RWPE2 (cell line): Measurements from ENCODE around the gene GLP1R.
"Not testable (repeated sequence)": the region's sequence is repeated elsewhere in the genome, so short reads cannot be mapped to it uniquely, and the experiment has no call there.

Source experiments
- ATAC-seq: fragments of 200-7000 bp; cut with Tn5 transposase; 3 replicates; pipeline ENCODE4 v1.9.1; 2021; ENCODE audit warnings: low read depth
- DNase-seq: peaks from one replicate; pipeline ENCODE4 v3.0.0-alpha.2; 2020; ENCODE audit warnings: low spot score
- H3K27ac ChIP-seq: fragments of 450-650 bp; 2 replicates; pipeline ENCODE4 v1.5.1; 2017; ENCODE audit warnings: mild to moderate bottlenecking; ENCODE audit not compliant: poor library complexity, severe bottlenecking
- H3K27me3 ChIP-seq: fragments of 250-450 bp; sonication (Bioruptor Pico); 2 replicates; pipeline ENCODE4 v1.5.1; 2021; ENCODE audit warnings: mild to moderate bottlenecking, moderate library complexity; ENCODE audit not compliant: insufficient read depth, poor library complexity, severe bottlenecking
- H3K36me3 ChIP-seq: fragments of 250-450 bp; sonication (Bioruptor Pico); 2 replicates; pipeline ENCODE4 v1.5.1; 2020; ENCODE audit warnings: low read depth, mild to moderate bottlenecking, moderate library complexity
- H3K4me1 ChIP-seq: fragments of 250-450 bp; sonication (Bioruptor Pico); 2 replicates; pipeline ENCODE4 v1.5.1; 2021; ENCODE audit warnings: mild to moderate bottlenecking, moderate library complexity; ENCODE audit not compliant: insufficient read depth, poor library complexity, severe bottlenecking
- H3K4me3 ChIP-seq: fragments of 250-450 bp; sonication (Bioruptor Pico); 2 replicates; pipeline ENCODE4 v1.5.1; 2021; ENCODE audit warnings: mild to moderate bottlenecking, moderate library complexity; ENCODE audit not compliant: severe bottlenecking
- H3K9me3 ChIP-seq: fragments of 250-450 bp; sonication (Bioruptor Pico); 2 replicates; pipeline ENCODE4 v1.5.1; 2021; ENCODE audit warnings: mild to moderate bottlenecking, moderate library complexity; ENCODE audit not compliant: severe bottlenecking
- TF ChIP-seq, protein P1 (sequence below): fragments of 450-650 bp; IDR thresholded peaks from one replicate; pipeline ENCODE4 v1.5.1; 2017; ENCODE audit warnings: mild to moderate bottlenecking, moderate library complexity; ENCODE audit not compliant: poor library complexity, severe bottlenecking

The GLP1R gene

GRCh38 chr6:39124114-39124513 lies 75.5 kb downstream of the GLP1R start:
- ATAC-seq (no peak), DNase-seq (no peak)
- H3K4me3 ChIP-seq: no peak overlapping the region
- no peaks in the 10 kb centered on the region for H3K36me3 ChIP-seq
- H3K27ac ChIP-seq: no peak overlapping the region
- TF ChIP-seq, protein P1, sequence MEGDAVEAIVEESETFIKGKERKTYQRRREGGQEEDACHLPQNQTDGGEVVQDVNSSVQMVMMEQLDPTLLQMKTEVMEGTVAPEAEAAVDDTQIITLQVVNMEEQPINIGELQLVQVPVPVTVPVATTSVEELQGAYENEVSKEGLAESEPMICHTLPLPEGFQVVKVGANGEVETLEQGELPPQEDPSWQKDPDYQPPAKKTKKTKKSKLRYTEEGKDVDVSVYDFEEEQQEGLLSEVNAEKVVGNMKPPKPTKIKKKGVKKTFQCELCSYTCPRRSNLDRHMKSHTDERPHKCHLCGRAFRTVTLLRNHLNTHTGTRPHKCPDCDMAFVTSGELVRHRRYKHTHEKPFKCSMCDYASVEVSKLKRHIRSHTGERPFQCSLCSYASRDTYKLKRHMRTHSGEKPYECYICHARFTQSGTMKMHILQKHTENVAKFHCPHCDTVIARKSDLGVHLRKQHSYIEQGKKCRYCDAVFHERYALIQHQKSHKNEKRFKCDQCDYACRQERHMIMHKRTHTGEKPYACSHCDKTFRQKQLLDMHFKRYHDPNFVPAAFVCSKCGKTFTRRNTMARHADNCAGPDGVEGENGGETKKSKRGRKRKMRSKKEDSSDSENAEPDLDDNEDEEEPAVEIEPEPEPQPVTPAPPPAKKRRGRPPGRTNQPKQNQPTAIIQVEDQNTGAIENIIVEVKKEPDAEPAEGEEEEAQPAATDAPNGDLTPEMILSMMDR: no peak
- no peaks in the 10 kb centered on the region for H3K27me3 ChIP-seq
- H3K4me1 ChIP-seq: no peaks in the 10 kb centered on the region
- H3K9me3 ChIP-seq: no peaks in the 10 kb centered on the region

DNA sequence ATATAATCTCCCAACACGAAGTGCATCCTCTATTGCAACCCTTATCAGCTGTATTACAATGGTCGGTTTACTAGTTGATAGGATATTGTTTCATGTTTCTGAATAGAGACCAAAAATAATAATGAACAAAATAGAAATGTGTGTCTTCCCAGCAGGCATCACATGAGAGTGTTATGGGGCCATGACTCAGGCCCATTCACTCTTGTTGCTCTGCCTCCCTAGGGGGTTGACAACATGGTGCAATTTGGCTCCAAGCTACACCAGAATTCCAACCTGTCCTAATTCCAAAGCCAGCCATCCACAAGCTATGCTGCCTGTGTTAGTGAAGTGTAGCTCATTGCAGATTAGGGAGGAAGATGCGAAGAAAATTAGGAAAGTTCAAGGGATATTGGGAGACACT lies 79.5 kb downstream of the GLP1R start:
- H3K27ac ChIP-seq: no peak overlapping the region
- no peaks in the 10 kb centered on the region for H3K36me3 ChIP-seq
- no peak overlapping the region for H3K4me3 ChIP-seq
- H3K4me1 ChIP-seq: no peaks in the 10 kb centered on the region
- H3K27me3 ChIP-seq: no peaks in the 10 kb centered on the region
- DNase-seq (no peak), ATAC-seq (no peak)
- TF ChIP-seq, protein P1: no peak
- no peaks in the 10 kb centered on the region for H3K9me3 ChIP-seq

DNA sequence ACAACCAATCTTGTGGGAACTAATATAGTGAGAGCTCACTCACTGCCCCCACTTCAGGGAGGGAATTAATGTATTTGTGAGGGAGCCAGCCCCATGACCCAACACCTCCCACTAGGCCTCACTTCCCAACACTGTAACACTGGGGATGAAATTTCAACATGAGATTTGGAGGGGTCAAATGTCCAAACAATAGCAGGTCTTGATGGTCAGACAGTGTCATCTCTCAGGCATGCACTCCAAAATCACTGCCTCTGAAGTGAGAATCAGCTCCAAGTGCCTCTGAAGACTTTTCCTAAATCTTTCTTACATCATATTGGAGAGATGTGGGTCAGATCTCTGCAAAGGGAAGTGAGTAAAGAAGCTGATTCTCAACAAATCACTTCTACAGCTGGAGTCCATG lies 80.3 kb downstream of the GLP1R start:
- no peaks in the 10 kb centered on the region for H3K27me3 ChIP-seq
- TF ChIP-seq, protein P1: no peak
- H3K9me3 ChIP-seq: no peaks in the 10 kb centered on the region
- DNase-seq (no peak), ATAC-seq (no peak)
- H3K4me1 ChIP-seq: no peaks in the 10 kb centered on the region
- H3K36me3 ChIP-seq: no peaks in the 10 kb centered on the region
- no peak overlapping the region for H3K27ac ChIP-seq
- no peak overlapping the region for H3K4me3 ChIP-seq

- no peak for ATAC-seq
Observed at GRCh38 chr6:39130691-39131090, 82.1 kb downstream of the GLP1R start.

DNA sequence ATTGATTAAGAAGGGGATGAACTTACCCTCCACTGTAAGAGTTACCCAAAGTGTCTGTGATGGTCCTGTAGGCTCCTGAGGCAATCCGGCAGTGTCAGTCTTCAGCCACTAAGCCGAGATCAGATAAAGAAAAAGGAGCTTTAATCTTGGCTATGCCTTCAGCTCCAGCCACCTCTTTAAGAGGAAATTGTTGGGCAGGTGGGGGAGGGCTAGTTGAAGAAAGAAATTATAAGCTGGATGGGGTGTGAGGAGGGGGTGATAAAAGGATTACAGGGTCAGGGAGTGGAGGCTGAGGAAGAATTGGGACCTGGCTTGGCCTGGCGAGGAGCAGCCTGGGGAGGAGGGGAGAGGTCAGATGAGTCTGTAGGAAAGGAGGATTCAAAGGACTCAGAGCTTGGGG lies 86.2 kb downstream of the GLP1R start:
- DNase-seq, ATAC-seq, H3K27me3 ChIP-seq: not testable (repeated sequence)

More at GRCh38 chr6:39130691-39131090, 82.1 kb downstream of the GLP1R start:
- Histone ChIP-seq H3K9me3 (no peaks in the 10 kb centered on the region), H3K4me1 (no peaks in the 10 kb centered on the region), H3K27me3 (no peaks in the 10 kb centered on the region), H3K27ac (no peak overlapping the region), H3K36me3 (no peaks in the 10 kb centered on the region), H3K4me3 (no peak overlapping the region)
- DNase-seq: no peak
- TF ChIP-seq, protein P1: no peak

GRCh38 chr6:39136207-39136606 lies 87.6 kb downstream of the GLP1R start:
- not testable (repeated sequence) for H3K36me3 ChIP-seq, H3K9me3 ChIP-seq, ATAC-seq, H3K27ac ChIP-seq, H3K27me3 ChIP-seq, DNase-seq, H3K4me3 ChIP-seq, H3K4me1 ChIP-seq

More for the DNA sequence above, 86.2 kb downstream of the GLP1R start:
- not testable (repeated sequence) for H3K36me3 ChIP-seq, H3K4me3 ChIP-seq, H3K4me1 ChIP-seq, H3K27ac ChIP-seq, H3K9me3 ChIP-seq
